ENCODE results near the gene PRCD. TPM values are rescaled to one million over a fixed set of nuclear protein-coding genes. Genes with fewer than 3 reads are reported as not detected.

The PRCD gene
- 0.60 and 1.6 TPM in 2 replicates for total RNA-seq (ENCODE audit: low replicate concordance)

GRCh38 chr17:76539631-76540271 is at the start of gene PRCD:
Gene PRCD (plus strand): TSS chr17:76540044. CDS start chr17:76540142, 98 bp downstream.

GRCh38 chr17:76501018-76501826 is 38.6 kb upstream of the PRCD start, which contains the start of gene RHBDF2:
Gene RHBDF2 (minus strand): TSS chr17:76501423. CDS start chr17:76481524, 19,899 bp downstream.

GRCh38 chr17:76537578-76538280 is 2.1 kb upstream of the PRCD start, which contains the start of gene CYGB:
Gene CYGB (minus strand): TSS chr17:76537709. CDS start chr17:76537542, 167 bp downstream.

GRCh38 chr17:76585649-76586593 is 46.1 kb downstream of the PRCD start, which contains the start of gene ST6GALNAC2:
Gene ST6GALNAC2 (minus strand): TSS chr17:76585860. CDS start chr17:76585808, 52 bp downstream.

Other genes starting within 250 kb of the PRCD start
- 2.3 and 6.0 TPM in 2 replicates for gene QRICH2, start 231.8 kb upstream of the PRCD start, total RNA-seq (ENCODE audit: low replicate concordance)
- gene PRPSAP1, start 186.1 kb upstream of the PRCD start, total RNA-seq (ENCODE audit: low replicate concordance) = 27.8 and 28.0 TPM in 2 replicates
- gene SPHK1, start 155.4 kb upstream of the PRCD start, total RNA-seq (ENCODE audit: low replicate concordance) = 23.4 and 80.7 TPM in 2 replicates
- 15.7 and 39.7 TPM in 2 replicates for gene UBE2O, start 86.9 kb upstream of the PRCD start, total RNA-seq (ENCODE audit: low replicate concordance)
- gene AANAT, start 72.4 kb upstream of the PRCD start, total RNA-seq (ENCODE audit: low replicate concordance) = not detected in 2 replicates
- 1.2 and 5.9 TPM in 2 replicates for gene RHBDF2, start 38.6 kb upstream of the PRCD start, total RNA-seq (ENCODE audit: low replicate concordance)
- 3.8 and 20.4 TPM in 2 replicates for gene CYGB, start 2.3 kb upstream of the PRCD start, total RNA-seq (ENCODE audit: low replicate concordance)
- gene ST6GALNAC2, start 45.8 kb downstream of the PRCD start, total RNA-seq (ENCODE audit: low replicate concordance) = 0.23 and 4.0 TPM in 2 replicates
- 0.23 TPM in 1 of 2 replicates, not detected in the other for gene ST6GALNAC1, start 103.7 kb downstream of the PRCD start, total RNA-seq (ENCODE audit: low replicate concordance)
- gene MXRA7, start 170.9 kb downstream of the PRCD start, total RNA-seq (ENCODE audit: low replicate concordance) = 136 and 151 TPM in 2 replicates
- gene JMJD6, start 186.6 kb downstream of the PRCD start, total RNA-seq (ENCODE audit: low replicate concordance) = 13.5 and 27.8 TPM in 2 replicates
- 8.3 and 16.2 TPM in 2 replicates for gene METTL23, start 186.8 kb downstream of the PRCD start, total RNA-seq (ENCODE audit: low replicate concordance)
- 174 and 209 TPM in 2 replicates for gene SRSF2, start 197.3 kb downstream of the PRCD start, total RNA-seq (ENCODE audit: low replicate concordance)
- 18.6 and 20.4 TPM in 2 replicates for gene MFSD11, start 198.1 kb downstream of the PRCD start, total RNA-seq (ENCODE audit: low replicate concordance)